Adrenal gland (tissue), 5 donors: Measurements from ENCODE around the gene DPEP1.

ENCODE experiments used
- POLR2A ChIP-seq, 2 donors: fragments of 450-650 bp; IDR thresholded peaks; one replicate each; pipeline ENCODE4 v1.6.1; 2017; ENCODE audit warnings: antibody characterized with exemption in 2 of 2, mild to moderate bottlenecking in 2 of 2, moderate library complexity in 1 of 2
- TF ChIP-seq, protein P1 (sequence below), 6 experiments: fragments of 450-650 bp in 4 of 6; fragments of 200-600 bp in 2 of 6; sonication (generic) in 1 of 6; IDR thresholded peaks; 1 replicate in 5 of 6; 2 replicates in 1 of 6; pipeline versions ENCODE4 v1.5.1 to v1.8.0; 2016 to 2021; ENCODE audit warnings: antibody characterized with exemption in 6 of 6, mild to moderate bottlenecking in 2 of 6, moderate library complexity in 1 of 6
- donor health status: DM: no; HTN: no; CAD: no.

DNA sequence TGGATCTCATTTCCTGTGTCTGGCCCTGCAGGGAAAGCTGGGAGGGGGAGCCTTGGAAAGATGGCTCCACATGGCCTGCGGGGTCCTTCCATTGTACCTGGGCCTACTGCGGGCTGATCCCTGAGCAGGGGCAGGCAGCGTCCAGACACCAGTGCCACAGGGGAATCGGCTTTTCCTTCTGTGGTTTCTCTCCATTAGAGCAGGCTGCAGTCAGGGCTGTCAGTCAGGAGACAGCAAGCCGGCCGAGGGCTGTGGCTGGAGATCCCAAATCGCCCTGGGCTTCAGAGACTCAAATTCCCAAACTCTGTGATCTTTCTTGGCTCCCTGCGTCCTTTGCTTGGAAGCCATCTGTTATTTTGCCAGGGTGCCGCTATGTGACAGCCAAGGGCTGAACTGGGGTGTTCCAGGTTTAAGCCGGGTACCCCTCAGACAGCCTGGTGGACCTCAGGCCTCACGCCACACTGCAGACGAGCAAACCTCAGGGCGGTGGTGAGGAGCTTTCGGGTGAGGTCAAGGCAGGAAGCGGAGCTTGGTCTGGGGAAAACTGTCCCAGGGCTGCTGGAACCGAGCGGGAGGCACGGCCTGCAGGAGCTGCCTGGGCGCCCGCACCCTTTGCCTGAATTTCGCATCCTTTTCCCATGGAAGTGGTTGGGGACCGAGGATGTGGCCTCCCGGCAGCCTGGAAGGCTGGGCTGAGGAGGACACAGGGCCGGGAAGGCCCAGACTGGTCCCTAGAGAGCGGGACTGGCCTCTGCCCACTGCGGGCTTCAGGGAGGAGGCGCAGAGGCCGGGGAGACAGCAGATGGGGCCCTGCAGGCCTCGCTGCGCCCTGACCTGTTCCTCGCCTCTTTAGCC, 39.4 kb upstream of the DPEP1 start:
- TF ChIP-seq, protein P1, sequence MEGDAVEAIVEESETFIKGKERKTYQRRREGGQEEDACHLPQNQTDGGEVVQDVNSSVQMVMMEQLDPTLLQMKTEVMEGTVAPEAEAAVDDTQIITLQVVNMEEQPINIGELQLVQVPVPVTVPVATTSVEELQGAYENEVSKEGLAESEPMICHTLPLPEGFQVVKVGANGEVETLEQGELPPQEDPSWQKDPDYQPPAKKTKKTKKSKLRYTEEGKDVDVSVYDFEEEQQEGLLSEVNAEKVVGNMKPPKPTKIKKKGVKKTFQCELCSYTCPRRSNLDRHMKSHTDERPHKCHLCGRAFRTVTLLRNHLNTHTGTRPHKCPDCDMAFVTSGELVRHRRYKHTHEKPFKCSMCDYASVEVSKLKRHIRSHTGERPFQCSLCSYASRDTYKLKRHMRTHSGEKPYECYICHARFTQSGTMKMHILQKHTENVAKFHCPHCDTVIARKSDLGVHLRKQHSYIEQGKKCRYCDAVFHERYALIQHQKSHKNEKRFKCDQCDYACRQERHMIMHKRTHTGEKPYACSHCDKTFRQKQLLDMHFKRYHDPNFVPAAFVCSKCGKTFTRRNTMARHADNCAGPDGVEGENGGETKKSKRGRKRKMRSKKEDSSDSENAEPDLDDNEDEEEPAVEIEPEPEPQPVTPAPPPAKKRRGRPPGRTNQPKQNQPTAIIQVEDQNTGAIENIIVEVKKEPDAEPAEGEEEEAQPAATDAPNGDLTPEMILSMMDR (IDR thresholded peaks at IDR 0.05): no peak
- TF ChIP-seq POLR2A (IDR thresholded peaks at IDR 0.05): no peak
